K562 (cell line): ENCODE data around the gene ASIC1. TPM values are rescaled to one million over a fixed set of nuclear protein-coding genes. Genes with fewer than 3 reads are reported as not detected.

Experiments used
- CBX8 ChIP-seq: fragments of 200-600 bp; sonication (generic); IDR thresholded peaks from 2 replicates; pipeline ENCODE4 v1.6.1; 2012; ENCODE audit warnings: borderline replicate concordance, mixed run types, low read depth, mild to moderate bottlenecking, moderate library complexity, mixed read lengths, low read length, control low read depth, inconsistent platforms; ENCODE audit not compliant: poor library complexity, severe bottlenecking; ENCODE audit errors: extremely low read depth
- CGGBP1 ChIP-seq: fragments of 250-450 bp; sonication (Bioruptor Pico); IDR thresholded peaks from 2 replicates; pipeline ENCODE4 v1.9.0; 2021; ENCODE audit warnings: mild to moderate bottlenecking
- CLOCK ChIP-seq: fragments of 250-450 bp; sonication (Bioruptor Pico); IDR thresholded peaks from 2 replicates; pipeline ENCODE4 v1.4.0; 2020; ENCODE audit warnings: mild to moderate bottlenecking, moderate library complexity, borderline replicate concordance
- ELK1 ChIP-seq: sonication (generic); formaldehyde crosslinking; IDR thresholded peaks from 2 replicates; pipeline ENCODE4 v1.8.1; 2022; ENCODE audit warnings: missing genetic modification reagents
- GATAD2A ChIP-seq: fragments of 450-650 bp; IDR thresholded peaks from 2 replicates; pipeline ENCODE4 v1.6.1; 2017
- HNRNPLL ChIP-seq: fragments of 200-400 bp; formaldehyde crosslinking; IDR thresholded peaks from 2 replicates; pipeline ENCODE4 v1.6.1; 2017; ENCODE audit warnings: low read length, low read depth, mild to moderate bottlenecking; ENCODE audit not compliant: poor library complexity, severe bottlenecking
- LCOR ChIP-seq: sonication (generic); formaldehyde crosslinking; IDR thresholded peaks from 2 replicates; pipeline ENCODE4 v1.8.0; 2022; ENCODE audit warnings: mild to moderate bottlenecking, missing genetic modification reagents
- MCM5 ChIP-seq: fragments of 450-650 bp; IDR thresholded peaks from 2 replicates; pipeline ENCODE4 v1.6.1; 2016; ENCODE audit warnings: low read depth
- NFRKB ChIP-seq: fragments of 450-650 bp; IDR thresholded peaks from 2 replicates; pipeline ENCODE4 v1.6.1; 2016; ENCODE audit warnings: low read depth
- SNIP1 ChIP-seq: fragments of 450-650 bp; IDR thresholded peaks from 2 replicates; pipeline ENCODE4 v1.7.1; 2017; ENCODE audit warnings: low read depth, mild to moderate bottlenecking
- ZNF668 ChIP-seq: fragments of 250-450 bp; sonication (Bioruptor Pico); IDR thresholded peaks from 2 replicates; pipeline ENCODE4 v1.8.0; 2022; ENCODE audit warnings: mild to moderate bottlenecking, inconsistent platforms
- polyA plus RNA-seq, 8 experiments: library from polyadenylated mRNA; depleted of rRNA in 4 of 8; stranded (reverse) in 5 of 8; unstranded in 3 of 8; fragments of >200 nt; fragmentation: Nextera tagmentation in 2 of 8; fragmentation: Illumina TruSeq in 1 of 8; extraction: Ambion mirVana in 2 of 8; extraction: Trizol in 1 of 8; gene quantifications; 2 replicates each; pipeline versions ENCODE4 v1.2.1 to v1.2.3, GENCODE V29; 2011 to 2014; ENCODE audit warnings: inconsistent platforms in 1 of 8, missing spikeins in 1 of 8
- total RNA-seq, 7 experiments: library from RNA; depleted of rRNA in 6 of 7; stranded (reverse); fragments of >200 nt in 6 of 7; fragmentation: Illumina TruSeq in 2 of 7; extraction: Trizol in 2 of 7; gene quantifications; 2 replicates each; pipeline versions ENCODE4 v1.2.1 to v1.2.3, GENCODE V29; 2011 to 2021; ENCODE audit warnings: low replicate concordance in 1 of 7
- TF ChIP-seq, protein P1 (sequence below), 2 experiments: fragments of 150-350 bp in 1 of 2; IDR thresholded peaks; 2 replicates each; pipeline ENCODE4 v1.6.1; 2012 to 2016; ENCODE audit warnings: low read depth in 2 of 2, low read length in 2 of 2, mild to moderate bottlenecking in 1 of 2, moderate library complexity in 1 of 2
- TF ChIP-seq, protein P2 (sequence below): fragments of 250-450 bp; sonication (Bioruptor Pico); IDR thresholded peaks from 2 replicates; pipeline ENCODE4 v1.5.0; 2021

ASIC1 gene
- total and polyA plus RNA-seq, 9 of the 15 experiments (the other 6 are each of a cell fraction or from before 2014, with no cell fraction given) = 0.01 to 1.7 (median 0.45) TPM

GRCh38 chr12:50025187-50026059 is 32.0 kb upstream of the ASIC1 start, which contains the start of gene RACGAP1 (continued):
- TF ChIP-seq MCM5 (no peak), HNRNPLL (peak; percentile 58), GATAD2A (no peak), SNIP1 (no peak), LCOR (CRISPR knock-in tag) (peak; percentile 78; the same call in 1 of the 2 replicates), CLOCK (CRISPR knock-in tag) (no peak), CGGBP1 (CRISPR knock-in tag) (no peak), NFRKB (no peak; the same call in 1 of the 2 replicates), ELK1 (CRISPR knock-in tag) (no peak), CBX8 (no peak), ZNF668 (CRISPR knock-in tag) (no peak)
- TF ChIP-seq, protein P1, sequence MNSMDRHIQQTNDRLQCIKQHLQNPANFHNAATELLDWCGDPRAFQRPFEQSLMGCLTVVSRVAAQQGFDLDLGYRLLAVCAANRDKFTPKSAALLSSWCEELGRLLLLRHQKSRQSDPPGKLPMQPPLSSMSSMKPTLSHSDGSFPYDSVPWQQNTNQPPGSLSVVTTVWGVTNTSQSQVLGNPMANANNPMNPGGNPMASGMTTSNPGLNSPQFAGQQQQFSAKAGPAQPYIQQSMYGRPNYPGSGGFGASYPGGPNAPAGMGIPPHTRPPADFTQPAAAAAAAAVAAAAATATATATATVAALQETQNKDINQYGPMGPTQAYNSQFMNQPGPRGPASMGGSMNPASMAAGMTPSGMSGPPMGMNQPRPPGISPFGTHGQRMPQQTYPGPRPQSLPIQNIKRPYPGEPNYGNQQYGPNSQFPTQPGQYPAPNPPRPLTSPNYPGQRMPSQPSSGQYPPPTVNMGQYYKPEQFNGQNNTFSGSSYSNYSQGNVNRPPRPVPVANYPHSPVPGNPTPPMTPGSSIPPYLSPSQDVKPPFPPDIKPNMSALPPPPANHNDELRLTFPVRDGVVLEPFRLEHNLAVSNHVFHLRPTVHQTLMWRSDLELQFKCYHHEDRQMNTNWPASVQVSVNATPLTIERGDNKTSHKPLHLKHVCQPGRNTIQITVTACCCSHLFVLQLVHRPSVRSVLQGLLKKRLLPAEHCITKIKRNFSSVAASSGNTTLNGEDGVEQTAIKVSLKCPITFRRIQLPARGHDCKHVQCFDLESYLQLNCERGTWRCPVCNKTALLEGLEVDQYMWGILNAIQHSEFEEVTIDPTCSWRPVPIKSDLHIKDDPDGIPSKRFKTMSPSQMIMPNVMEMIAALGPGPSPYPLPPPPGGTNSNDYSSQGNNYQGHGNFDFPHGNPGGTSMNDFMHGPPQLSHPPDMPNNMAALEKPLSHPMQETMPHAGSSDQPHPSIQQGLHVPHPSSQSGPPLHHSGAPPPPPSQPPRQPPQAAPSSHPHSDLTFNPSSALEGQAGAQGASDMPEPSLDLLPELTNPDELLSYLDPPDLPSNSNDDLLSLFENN (IDR thresholded peaks at IDR 0.05; ENCODE audit: low read depth in 2 of 2, low read length in 2 of 2) = peak in 1 of 2 experiments; percentile 27; a peak in 1 of 4 replicates
- TF ChIP-seq, protein P2, sequence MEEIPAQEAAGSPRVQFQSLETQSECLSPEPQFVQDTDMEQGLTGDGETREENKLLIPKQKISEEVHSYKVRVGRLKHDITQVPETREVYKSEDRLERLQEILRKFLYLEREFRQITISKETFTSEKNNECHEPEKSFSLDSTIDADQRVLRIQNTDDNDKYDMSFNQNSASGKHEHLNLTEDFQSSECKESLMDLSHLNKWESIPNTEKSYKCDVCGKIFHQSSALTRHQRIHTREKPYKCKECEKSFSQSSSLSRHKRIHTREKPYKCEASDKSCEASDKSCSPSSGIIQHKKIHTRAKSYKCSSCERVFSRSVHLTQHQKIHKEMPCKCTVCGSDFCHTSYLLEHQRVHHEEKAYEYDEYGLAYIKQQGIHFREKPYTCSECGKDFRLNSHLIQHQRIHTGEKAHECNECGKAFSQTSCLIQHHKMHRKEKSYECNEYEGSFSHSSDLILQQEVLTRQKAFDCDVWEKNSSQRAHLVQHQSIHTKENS (CRISPR knock-in tag) = no peak
